ENCODE data around the gene PRKN. TPM values are rescaled to one million over a fixed set of nuclear protein-coding genes. Genes with fewer than 3 reads are reported as not detected.

PRKN gene
- total RNA-seq, 1 experiment from 2014 or later = not detected

DNA sequence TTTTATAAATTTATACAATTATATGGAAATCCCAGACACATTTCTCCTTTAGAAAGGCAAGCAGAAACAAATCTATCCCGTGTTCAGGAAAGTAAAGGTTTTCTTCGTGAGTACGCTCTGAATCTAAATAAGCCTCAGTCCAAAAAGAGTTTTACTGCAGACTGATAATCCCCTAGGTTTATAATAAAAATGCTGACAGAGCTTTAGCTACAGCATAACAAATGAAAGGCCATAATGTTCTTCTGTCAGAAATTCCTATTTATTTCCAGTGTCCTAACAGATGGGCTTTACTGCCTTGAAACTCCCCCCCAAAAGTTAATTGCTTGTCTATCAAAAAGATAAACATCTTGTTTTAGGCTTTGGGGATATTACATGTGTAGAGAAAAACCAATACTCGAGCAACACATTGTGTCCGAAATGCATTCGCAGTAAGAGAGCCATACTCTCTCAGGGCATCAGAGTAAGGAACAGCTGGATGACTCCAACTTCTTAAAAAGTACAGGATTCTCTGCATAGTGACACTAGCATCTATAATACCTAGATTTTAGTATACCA lies 109.0 kb downstream of the PRKN start:
- CTCF ChIA-PET = no interaction called here

DNA sequence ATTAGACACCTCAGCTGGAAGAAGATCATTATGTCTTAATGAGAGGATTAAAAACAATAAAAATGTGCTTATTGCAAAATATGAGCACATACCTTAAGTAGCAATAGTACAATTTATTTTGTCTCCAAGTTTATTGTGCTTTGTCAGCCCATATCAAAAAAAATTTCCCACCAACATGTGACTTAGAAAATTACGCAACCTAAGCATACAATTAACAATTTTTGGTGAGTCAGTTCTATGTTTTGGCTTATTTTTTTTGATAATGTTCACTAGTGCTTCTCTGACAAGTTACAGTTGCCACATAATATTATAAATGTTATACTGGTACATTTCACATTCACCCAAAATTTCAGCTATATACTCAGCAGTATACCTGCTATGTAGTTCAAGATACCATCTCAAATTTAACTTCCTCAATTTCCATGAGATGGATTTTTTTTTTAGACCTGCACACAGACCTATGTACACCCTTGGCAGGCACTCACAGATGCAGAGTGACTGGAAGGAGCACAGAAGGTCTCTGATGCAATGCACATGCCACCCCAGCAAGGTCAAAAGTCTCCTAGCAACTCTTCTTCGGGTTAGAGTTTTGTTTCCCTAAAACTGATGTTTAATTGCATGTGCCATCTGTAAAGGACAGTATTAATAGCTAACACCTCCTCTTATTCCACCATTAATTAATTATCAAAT lies 112.4 kb downstream of the PRKN start:
- Histone ChIP-seq H3K4me3 (no peak overlapping the region), H4K20me1 (ENCODE audit: insufficient read depth) (no peaks in the 10 kb centered on the region), H3K79me2 (ENCODE audit: low read depth) (no peaks in the 10 kb centered on the region), H3K27me3 (ENCODE audit: insufficient read depth, low read depth) (peaks cover 10% of the 10 kb centered on the region), H3K9me2 (ENCODE audit: insufficient read depth) (no peaks in the 10 kb centered on the region), H3K4me2 (no peak overlapping the region), H2AFZ (no peak overlapping the region), H3K4me1 (replicated peaks; ENCODE audit: insufficient read depth) (no peaks in the 10 kb centered on the region), H3K9me3 (ENCODE audit: insufficient read depth, low read depth) (no peaks in the 10 kb centered on the region), H3F3A (ENCODE audit: insufficient read depth, low read depth) (no peaks in the 10 kb centered on the region), H3K36me3 (ENCODE audit: low read depth) (no peaks in the 10 kb centered on the region), H3K27ac (no peak overlapping the region)
- DNase-seq = no peak
- intact Hi-C loops (cut with micrococcal nuclease; ENCODE audit: unreplicated experiment) = no loop called here
- ChIA-PET CTCF (no interaction called here), POLR2A (ENCODE audit: unreplicated experiment) (no interaction called here)
- no TSS peak for BruUV-seq (replicated peaks)
- TF ChIP-seq, protein P1, sequence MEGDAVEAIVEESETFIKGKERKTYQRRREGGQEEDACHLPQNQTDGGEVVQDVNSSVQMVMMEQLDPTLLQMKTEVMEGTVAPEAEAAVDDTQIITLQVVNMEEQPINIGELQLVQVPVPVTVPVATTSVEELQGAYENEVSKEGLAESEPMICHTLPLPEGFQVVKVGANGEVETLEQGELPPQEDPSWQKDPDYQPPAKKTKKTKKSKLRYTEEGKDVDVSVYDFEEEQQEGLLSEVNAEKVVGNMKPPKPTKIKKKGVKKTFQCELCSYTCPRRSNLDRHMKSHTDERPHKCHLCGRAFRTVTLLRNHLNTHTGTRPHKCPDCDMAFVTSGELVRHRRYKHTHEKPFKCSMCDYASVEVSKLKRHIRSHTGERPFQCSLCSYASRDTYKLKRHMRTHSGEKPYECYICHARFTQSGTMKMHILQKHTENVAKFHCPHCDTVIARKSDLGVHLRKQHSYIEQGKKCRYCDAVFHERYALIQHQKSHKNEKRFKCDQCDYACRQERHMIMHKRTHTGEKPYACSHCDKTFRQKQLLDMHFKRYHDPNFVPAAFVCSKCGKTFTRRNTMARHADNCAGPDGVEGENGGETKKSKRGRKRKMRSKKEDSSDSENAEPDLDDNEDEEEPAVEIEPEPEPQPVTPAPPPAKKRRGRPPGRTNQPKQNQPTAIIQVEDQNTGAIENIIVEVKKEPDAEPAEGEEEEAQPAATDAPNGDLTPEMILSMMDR (conservative IDR thresholded peaks at IDR 0.05) = no peak
- no peak for TF ChIP-seq EZH2 (IDR thresholded peaks at IDR 0.05; ENCODE audit: low read depth)

More for the DNA sequence above, 109.0 kb downstream of the PRKN start:
- intact Hi-C loops (cut with micrococcal nuclease; ENCODE audit: unreplicated experiment) = no loop called here
- DNase-seq = no peak
- Histone ChIP-seq H3K36me3 (ENCODE audit: low read depth) (no peaks in the 10 kb centered on the region), H3K4me2 (no peak overlapping the region), H3K27ac (no peak overlapping the region), H3K4me1 (replicated peaks; ENCODE audit: insufficient read depth) (no peaks in the 10 kb centered on the region), H3K9me2 (ENCODE audit: insufficient read depth) (no peaks in the 10 kb centered on the region), H2AFZ (no peak overlapping the region), H3K27me3 (ENCODE audit: insufficient read depth, low read depth) (peaks cover 25% of the 10 kb centered on the region), H3K4me3 (no peak overlapping the region), H3K79me2 (ENCODE audit: low read depth) (no peaks in the 10 kb centered on the region), H4K20me1 (ENCODE audit: insufficient read depth) (no peaks in the 10 kb centered on the region), H3K9me3 (ENCODE audit: insufficient read depth, low read depth) (no peaks in the 10 kb centered on the region), H3F3A (ENCODE audit: insufficient read depth, low read depth) (no peaks in the 10 kb centered on the region)
- POLR2A ChIA-PET (ENCODE audit: unreplicated experiment) = no interaction called here
- TF ChIP-seq EZH2 (IDR thresholded peaks at IDR 0.05; ENCODE audit: low read depth) = no peak
- TF ChIP-seq, protein P1 (conservative IDR thresholded peaks at IDR 0.05) = no peak
- no TSS peak for BruUV-seq (replicated peaks)

DNA sequence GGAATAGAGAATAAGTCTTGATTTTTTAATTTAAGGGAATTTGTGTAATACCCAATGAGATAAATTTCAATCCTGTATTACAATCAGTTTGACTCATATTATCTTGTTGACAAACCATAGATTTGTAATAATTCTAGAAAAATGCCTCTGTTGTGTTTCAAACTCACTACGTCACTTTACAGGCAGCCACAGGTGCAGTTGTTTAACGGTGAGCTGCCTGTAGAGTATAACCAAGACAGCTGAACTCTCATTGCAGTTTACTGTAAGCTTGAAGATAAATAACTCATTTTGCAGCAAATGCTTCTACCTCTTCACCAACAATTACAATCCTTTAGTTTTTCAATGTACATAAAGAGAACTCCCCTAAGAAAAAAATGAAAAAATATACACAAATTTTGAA lies 114.3 kb downstream of the PRKN start:
- H2AFZ ChIP-seq = no peak overlapping the region
- H3K4me2 ChIP-seq = no peak overlapping the region
- no peaks in the 10 kb centered on the region; the same call in 1 of the 2 replicates for H3K27me3 ChIP-seq (ENCODE audit: insufficient read depth, low read depth)
- ChIA-PET POLR2A (ENCODE audit: unreplicated experiment) (no interaction called here), CTCF (no interaction called here)
- no TSS peak for BruUV-seq (replicated peaks)
- H4K20me1 ChIP-seq (ENCODE audit: insufficient read depth) = no peaks in the 10 kb centered on the region
- H3K9me3 ChIP-seq (ENCODE audit: insufficient read depth, low read depth) = no peaks in the 10 kb centered on the region
- no peaks in the 10 kb centered on the region for H3K79me2 ChIP-seq (ENCODE audit: low read depth)
- no peaks in the 10 kb centered on the region for H3K9me2 ChIP-seq (ENCODE audit: insufficient read depth)
- H3K27ac ChIP-seq = no peak overlapping the region
- no peaks in the 10 kb centered on the region for H3F3A ChIP-seq (ENCODE audit: insufficient read depth, low read depth)
- DNase-seq = no peak
- TF ChIP-seq EZH2 (IDR thresholded peaks at IDR 0.05; ENCODE audit: low read depth) = no peak
- TF ChIP-seq, protein P1 (conservative IDR thresholded peaks at IDR 0.05) = no peak
- no peaks in the 10 kb centered on the region for H3K36me3 ChIP-seq (ENCODE audit: low read depth)
- intact Hi-C loops (cut with micrococcal nuclease; ENCODE audit: unreplicated experiment) = no loop called here
- no peaks in the 10 kb centered on the region for H3K4me1 ChIP-seq (replicated peaks; ENCODE audit: insufficient read depth)
- no peak overlapping the region for H3K4me3 ChIP-seq
